AG08396 (cell line): Measurements from ENCODE around the gene SKI.

ENCODE experiments used
- DNase-seq: peaks from one replicate; pipeline ENCODE4 v3.0.0; 2012; ENCODE audit warnings: low spot score, mixed read lengths

The SKI gene

DNA sequence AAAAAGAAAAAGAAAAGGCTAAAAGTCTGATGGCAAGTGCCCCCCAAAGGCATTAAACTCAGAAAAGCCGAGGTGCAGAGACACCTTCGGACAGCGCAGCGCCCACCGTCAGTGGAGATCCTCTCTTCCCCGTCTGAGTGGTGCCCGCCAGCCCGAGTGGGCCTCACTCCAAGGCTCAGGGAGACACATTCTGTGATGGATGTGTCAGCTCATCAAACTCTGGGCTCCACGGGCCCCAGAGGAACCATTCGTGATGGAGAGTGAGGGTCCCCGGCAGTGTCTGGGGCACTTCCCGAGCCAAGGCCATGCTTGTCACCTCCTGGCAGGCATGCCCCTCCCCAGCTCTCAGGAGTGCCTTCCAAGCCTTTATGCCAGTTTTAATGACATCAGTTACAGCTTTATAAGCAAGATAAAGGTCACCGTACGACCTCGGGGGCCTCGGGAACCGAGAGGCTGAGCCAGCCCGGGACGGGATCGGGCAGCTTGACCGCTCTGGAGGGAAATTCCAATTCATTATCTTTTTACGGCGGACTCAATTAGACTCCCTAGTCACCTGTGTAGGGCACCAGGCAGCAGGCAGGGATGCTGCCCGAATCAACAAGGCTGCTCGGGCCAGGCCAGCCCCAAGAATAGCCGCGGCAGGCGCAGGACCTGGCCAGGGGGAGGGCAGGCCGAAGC lies 113.7 kb downstream of the SKI start:
- no peak for DNase-seq

DNA sequence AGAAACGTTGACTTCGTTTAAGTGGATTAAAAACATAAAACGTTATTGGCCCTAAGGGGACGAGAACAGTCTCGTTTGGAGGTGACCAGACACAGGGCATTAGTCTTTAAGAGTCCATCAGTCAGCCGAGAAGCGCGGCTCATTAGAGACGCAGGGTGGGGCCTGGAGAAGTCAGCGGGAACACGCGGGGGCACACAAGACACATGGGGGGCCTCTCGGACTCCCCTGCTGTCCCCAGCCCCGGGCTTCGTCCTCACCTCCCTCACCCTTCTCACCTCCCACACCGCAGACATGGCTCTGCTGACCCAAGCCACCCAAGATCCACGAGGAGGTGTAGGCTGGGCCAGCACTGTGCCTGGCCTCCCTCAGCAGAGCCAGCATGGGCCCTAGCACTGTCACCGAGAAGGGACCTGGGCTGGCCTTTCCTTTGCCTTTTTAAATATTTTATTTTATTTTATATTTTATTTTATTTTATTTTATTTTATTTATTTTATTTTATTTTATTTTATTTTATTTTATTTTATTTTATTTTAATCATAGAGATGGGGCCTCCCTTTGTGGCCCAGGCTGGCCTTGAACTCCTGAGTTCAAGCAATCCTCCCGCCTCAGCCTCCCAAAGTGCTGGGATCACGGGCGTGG lies 114.4 kb downstream of the SKI start:
- no peak for DNase-seq

- no peak for DNase-seq
Observed at GRCh38 chr1:2343023-2343935, 115.2 kb downstream of the SKI start.

- DNase-seq: no peak
Observed at GRCh38 chr1:2344121-2344681, 116.1 kb downstream of the SKI start.

DNA sequence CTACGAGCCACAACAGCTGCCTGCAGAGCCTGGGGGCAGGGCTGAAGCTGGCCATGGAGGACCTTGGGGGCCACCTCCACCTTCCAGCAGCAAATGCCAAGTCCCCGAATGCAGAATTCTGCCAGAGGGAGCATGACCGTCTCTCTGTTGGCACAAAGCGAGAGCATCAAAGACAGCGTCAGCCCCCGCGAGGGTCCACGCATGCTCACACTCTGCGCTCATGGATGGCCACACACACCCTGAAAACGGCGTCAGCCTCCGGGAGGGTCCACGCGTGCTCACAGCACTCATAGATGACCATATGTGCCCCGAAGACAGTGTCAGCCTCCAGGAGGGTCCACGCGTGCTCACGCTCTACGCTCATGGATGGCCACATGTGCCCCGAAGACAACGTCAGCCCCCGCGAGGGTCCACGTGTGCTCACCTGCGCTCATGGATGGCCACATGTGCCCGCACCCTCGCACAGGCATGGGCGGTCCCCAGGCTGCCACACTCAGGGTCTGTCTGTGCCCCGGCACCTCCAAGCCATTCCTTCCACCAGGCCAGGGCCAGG lies 116.7 kb downstream of the SKI start:
- DNase-seq: no peak

GRCh38 chr1:2345297-2346075 lies 117.4 kb downstream of the SKI start:
- no peak for DNase-seq

DNA sequence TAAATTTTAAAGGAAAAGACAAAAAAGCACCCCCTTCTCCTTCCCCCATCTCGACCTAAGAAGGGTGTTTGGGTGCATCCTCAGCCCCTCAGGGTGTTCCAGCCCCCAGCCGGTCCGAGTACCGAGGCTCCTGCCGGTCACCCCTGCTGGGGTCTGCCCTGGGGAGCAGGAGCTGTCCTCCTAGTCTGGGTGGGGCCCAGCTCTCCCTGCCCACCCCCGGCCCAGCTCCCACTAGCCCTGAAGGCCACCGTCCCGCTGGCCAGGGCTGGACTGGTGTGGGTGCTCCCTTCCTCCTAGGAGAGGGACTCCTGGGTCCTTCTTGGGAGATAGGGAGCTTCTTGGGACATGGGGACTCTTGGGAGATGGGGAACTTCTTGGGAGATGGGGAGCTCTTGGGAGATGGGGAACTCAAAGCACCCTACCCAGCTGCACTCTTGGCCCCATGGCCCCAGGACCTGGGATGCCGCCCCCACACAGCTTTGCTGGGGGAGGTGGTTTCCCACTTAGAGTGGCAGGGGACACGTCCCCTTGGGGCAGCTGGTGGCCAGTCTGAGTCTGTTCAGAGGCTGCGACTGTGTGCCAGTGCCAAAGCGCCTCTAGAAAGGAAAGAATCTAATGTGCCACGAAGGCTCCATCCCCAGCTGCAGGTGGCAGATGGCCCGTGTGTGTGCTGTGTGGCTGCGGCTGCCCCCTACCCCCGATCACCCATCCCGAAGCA lies 118.7 kb downstream of the SKI start:
- no peak for DNase-seq

GRCh38 chr1:2347409-2347785 lies 119.3 kb downstream of the SKI start:
- no peak for DNase-seq

- DNase-seq: no peak
Observed at GRCh38 chr1:2347896-2348295, 119.8 kb downstream of the SKI start.

DNA sequence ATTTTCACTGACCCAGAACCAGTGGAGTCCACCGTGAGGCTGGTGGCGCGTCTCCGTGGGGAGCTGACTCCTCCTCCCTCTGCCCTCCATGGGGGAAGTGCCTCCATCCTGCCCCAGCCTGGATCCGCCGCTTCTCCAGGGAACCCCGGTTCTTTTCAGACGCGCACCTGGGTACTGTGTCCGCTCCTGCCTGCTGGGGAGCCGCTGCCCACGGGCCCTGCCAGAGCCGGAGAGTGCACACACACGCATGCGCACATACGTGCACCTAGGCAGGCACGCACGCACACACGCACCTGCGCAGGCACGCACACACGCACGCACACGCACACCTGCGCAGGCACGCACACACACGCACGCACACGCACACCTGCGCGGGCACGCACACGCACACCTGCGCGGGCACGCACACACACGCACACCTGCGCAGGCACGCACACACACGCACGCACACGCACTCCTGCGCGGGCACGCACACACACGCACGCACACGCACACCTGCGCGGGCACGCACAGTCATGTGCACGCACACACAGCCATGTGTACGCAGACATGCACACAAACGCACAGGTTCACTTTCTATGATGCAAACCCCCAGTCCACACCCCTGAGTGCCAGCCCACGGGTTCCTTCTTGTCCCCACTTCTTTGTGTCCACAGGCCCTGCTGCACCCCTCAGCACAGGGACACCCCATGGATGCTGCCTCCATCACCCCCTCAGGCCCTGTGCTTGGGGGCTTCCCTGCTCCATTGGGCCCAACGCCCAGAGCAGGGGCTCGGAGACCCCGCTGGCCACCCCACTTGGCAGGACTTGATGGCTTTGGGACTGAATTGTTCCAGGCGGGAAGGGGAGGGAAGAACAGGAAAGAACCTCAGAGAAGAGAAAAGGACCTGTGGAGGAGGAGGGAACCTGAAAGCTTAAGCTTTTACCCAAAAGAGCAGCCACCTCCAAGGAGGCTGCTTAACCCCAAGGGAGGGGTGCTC lies 120.5 kb downstream of the SKI start:
- no peak for DNase-seq

DNA sequence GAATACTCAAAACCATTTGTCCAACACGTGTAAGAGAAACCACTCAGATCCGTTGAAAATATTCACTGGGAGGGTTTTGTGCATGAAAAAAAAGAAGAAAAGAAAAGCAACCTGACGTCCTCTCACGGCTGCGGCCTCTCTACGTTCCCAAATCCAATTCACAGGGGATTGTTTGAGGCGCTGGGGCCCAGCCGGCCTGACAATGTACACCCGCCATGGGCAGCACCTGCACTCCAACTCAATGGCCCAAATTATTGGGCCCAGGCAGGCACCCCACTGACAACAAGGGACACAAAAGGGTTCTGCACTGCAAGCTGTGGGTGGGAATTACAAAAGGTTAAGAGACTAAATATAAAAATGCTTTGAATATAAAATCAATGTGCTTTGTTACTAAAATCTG lies 121.7 kb downstream of the SKI start:
- no peak for DNase-seq

DNA sequence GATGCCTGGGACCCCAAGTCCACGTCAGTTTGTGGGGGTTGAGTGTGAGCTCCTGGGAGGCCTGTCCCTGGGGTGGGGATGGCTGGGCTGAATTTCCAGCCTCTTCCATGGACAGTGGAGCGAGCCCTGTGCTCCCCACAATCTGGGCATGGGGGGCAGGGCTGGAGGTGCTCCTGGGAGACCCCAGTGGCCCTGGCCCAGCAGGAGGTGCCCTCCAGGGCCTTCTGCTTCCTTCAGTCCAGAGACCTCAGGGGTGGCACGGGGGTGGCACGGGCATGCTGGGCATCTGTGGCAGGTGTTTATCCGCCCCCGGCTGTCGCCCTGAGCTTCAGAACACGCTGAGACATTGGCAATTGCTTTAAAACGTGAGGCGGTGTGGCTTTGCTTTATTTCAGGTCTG lies 122.4 kb downstream of the SKI start:
- no peak for DNase-seq

DNA sequence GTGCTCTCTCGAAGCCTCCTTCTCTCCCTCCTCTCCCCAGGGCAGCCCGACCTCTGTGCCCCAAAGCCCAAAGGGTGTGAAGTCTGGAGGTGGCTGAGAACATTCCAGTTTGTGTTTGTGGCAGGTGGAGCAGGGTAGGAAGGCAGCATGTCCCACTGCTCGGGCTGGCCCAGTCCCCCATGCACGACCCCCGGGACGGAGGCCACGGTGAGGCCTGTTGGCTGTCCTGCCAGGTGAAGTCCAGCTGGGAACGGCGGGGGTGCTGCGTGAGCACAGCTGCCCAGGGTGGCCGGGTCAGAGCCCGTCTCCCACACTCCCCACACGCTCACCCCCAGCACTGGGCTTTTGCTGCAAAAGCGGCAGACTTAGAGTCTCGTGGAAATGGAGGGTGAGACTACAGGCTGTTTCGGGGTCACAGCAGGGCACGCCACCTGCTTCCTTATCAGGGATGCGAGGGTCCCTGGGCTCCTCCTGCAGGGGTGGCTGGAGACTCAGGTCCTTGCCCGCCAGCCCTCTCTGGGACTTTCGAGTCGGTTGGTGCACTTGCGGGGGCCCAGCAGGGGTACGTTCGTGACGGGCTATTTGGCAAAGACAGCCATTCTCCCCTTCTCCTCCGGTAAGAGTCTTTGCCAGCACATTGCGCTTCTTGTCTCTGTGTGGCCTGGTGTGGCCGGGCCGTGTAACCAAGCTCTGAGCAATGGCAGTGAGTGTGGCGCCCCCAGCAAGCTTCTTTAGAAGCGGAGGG lies 123.0 kb downstream of the SKI start:
- no peak for DNase-seq

GRCh38 chr1:2351723-2352122 lies 123.6 kb downstream of the SKI start:
- no peak for DNase-seq

- no peak for DNase-seq
Observed at GRCh38 chr1:2352341-2352896, 124.3 kb downstream of the SKI start.

GRCh38 chr1:2352897-2353550 lies 124.9 kb downstream of the SKI start:
- no peak for DNase-seq

- no peak for DNase-seq
Observed at GRCh38 chr1:2353551-2354438, 125.7 kb downstream of the SKI start.
